H1 (cell line): ENCODE measurements around the gene TFAP2A. TPM values are rescaled to one million over a fixed set of nuclear protein-coding genes. Genes with fewer than 3 reads are reported as not detected.

ENCODE experiments used
- CTCF ChIA-PET: fragments of 300-600 bp; sonication (Branson Sonifier 250); formaldehyde crosslinking; loops from one replicate; lab custom pipeline; 2021; ENCODE audit not compliant: partially characterized antibody; lab: Charles Lee
- POLR2A ChIA-PET: fragments of 300-600 bp; sonication (Branson Sonifier 250); formaldehyde crosslinking; loops from one replicate; lab custom pipeline; 2021; ENCODE audit warnings: inconsistent platforms; ENCODE audit not compliant: partially characterized antibody; lab: Charles Lee
- DNase-seq, 2 experiments: peaks; one replicate each; pipeline versions ENCODE4 v3.0.0 to v3.0.0-alpha.2; 2010 to 2022; ENCODE audit warnings: low spot score in 2 of 2, low read depth in 1 of 2, mixed read lengths in 1 of 2
- FAIRE-seq: peaks from 2 replicates; lab custom pipeline; 2011; peaks lifted over from hg19 to GRCh38; lab: Jason Lieb, UNC
- H2AFZ ChIP-seq: 2 replicates; pipeline ENCODE4 v1.8.1; 2012; ENCODE audit warnings: low read length, inconsistent platforms
- H2AK5ac ChIP-seq: 2 replicates; pipeline ENCODE4 v1.6.1; 2013; ENCODE audit warnings: low read depth, low read length
- H2BK120ac ChIP-seq: replicated peaks from 2 replicates; pipeline ENCODE3; 2013; ENCODE audit warnings: low read depth, low read length, inconsistent platforms
- H2BK12ac ChIP-seq: 2 replicates; pipeline ENCODE4 v1.6.1; 2013; ENCODE audit warnings: low read depth, low read length
- H2BK15ac ChIP-seq: 2 replicates; pipeline ENCODE4 v1.6.1; 2013; ENCODE audit warnings: low read length
- H2BK20ac ChIP-seq: 2 replicates; pipeline ENCODE4 v1.6.1; 2013; ENCODE audit warnings: low read length
- H2BK5ac ChIP-seq: 2 replicates; pipeline ENCODE4 v1.6.1; 2013; ENCODE audit warnings: low read depth, low read length
- H3K14ac ChIP-seq: 2 replicates; pipeline ENCODE4 v1.6.1; 2013; ENCODE audit warnings: inconsistent platforms; ENCODE audit not compliant: insufficient read length
- H3K18ac ChIP-seq: 2 replicates; pipeline ENCODE4 v1.6.1; 2013; ENCODE audit warnings: low read length; ENCODE audit errors: extremely low read depth
- H3K23ac ChIP-seq: 2 replicates; pipeline ENCODE4 v1.6.1; 2013; ENCODE audit warnings: inconsistent platforms; ENCODE audit not compliant: insufficient read length
- H3K23me2 ChIP-seq: 2 replicates; pipeline ENCODE4 v1.6.1; 2013; ENCODE audit warnings: low read depth, low read length
- H3K27ac ChIP-seq: 2 replicates; pipeline ENCODE4 v1.6.1; 2011; ENCODE audit warnings: low read depth, low read length, inconsistent platforms
- H3K27me3 ChIP-seq, 4 experiments: replicated peaks in 1 of 4; 1 replicate in 1 of 4; 2 replicates in 3 of 4; pipeline versions ENCODE4 v1.6.1 to v1.8.1; 2011 to 2013; ENCODE audit warnings: low read length in 3 of 4, mild to moderate bottlenecking in 3 of 4, inconsistent platforms in 2 of 4, mixed read lengths in 2 of 4, moderate library complexity in 1 of 4; ENCODE audit not compliant: control insufficient read depth in 3 of 4, insufficient read depth in 3 of 4; ENCODE audit errors: extremely low read depth in 1 of 4
- H3K36me3 ChIP-seq, 4 experiments: 2 replicates each; pipeline versions ENCODE4 v1.6.1 to v1.8.1; 2011 to 2013; ENCODE audit warnings: mild to moderate bottlenecking in 4 of 4, low read length in 3 of 4, moderate library complexity in 2 of 4, control low read depth in 1 of 4, inconsistent platforms in 1 of 4; ENCODE audit not compliant: insufficient read depth in 4 of 4, control insufficient read depth in 2 of 4
- H3K4ac ChIP-seq: replicated peaks from 2 replicates; pipeline ENCODE3; 2013; ENCODE audit warnings: low read length, low read depth, mixed read lengths, inconsistent platforms; ENCODE audit not compliant: insufficient read length
- H3K4me1 ChIP-seq, 4 experiments: replicated peaks in 1 of 4; 1 replicate in 1 of 4; 2 replicates in 3 of 4; pipeline versions ENCODE4 v1.6.1 to v1.8.1; 2011 to 2013; ENCODE audit warnings: low read length in 3 of 4, inconsistent platforms in 2 of 4, mixed read lengths in 1 of 4; ENCODE audit not compliant: insufficient read depth in 4 of 4, control insufficient read depth in 3 of 4
- H3K4me2 ChIP-seq, 2 experiments: 2 replicates each; pipeline versions ENCODE4 v1.6.1 to v1.8.1; 2011 to 2013; ENCODE audit warnings: low read depth in 2 of 2, low read length in 2 of 2, control low read depth in 1 of 2, inconsistent platforms in 1 of 2, mild to moderate bottlenecking in 1 of 2; ENCODE audit not compliant: insufficient read depth in 1 of 2
- H3K4me3 ChIP-seq, 4 experiments: fragments of 200-600, 300-600 bp in 1 of 4; sonication (generic), shearing (Covaris generic), sonication (Bioruptor Twin) in 1 of 4; 2 replicates each; pipeline versions ENCODE4 v1.5.1 to v1.8.1; 2011 to 2016; ENCODE audit warnings: low read length in 4 of 4, low read depth in 3 of 4, control low read depth in 2 of 4, inconsistent platforms in 2 of 4, mild to moderate bottlenecking in 2 of 4, mixed read lengths in 1 of 4, moderate library complexity in 1 of 4; ENCODE audit not compliant: insufficient read depth in 2 of 4; ENCODE audit errors: extremely low read depth in 1 of 4
- H3K56ac ChIP-seq: replicated peaks from 2 replicates; pipeline ENCODE3; 2013; ENCODE audit warnings: low read depth, mild to moderate bottlenecking, mixed read lengths, low read length, inconsistent platforms; ENCODE audit not compliant: insufficient read length
- H3K79me1 ChIP-seq: 2 replicates; pipeline ENCODE4 v1.6.1; 2013; ENCODE audit warnings: low read depth, low read length, control low read depth
- H3K79me2 ChIP-seq, 2 experiments: 2 replicates each; pipeline versions ENCODE4 v1.6.1 to v1.8.1; 2012 to 2013; ENCODE audit warnings: low read length in 2 of 2, mild to moderate bottlenecking in 2 of 2, inconsistent platforms in 1 of 2; ENCODE audit not compliant: insufficient read depth in 2 of 2, control insufficient read depth in 1 of 2
- H3K9ac ChIP-seq, 4 experiments: replicated peaks in 1 of 4; 1 replicate in 1 of 4; 2 replicates in 3 of 4; pipeline versions ENCODE4 v1.6.1 to v1.8.1; 2011 to 2013; ENCODE audit warnings: low read depth in 3 of 4, low read length in 3 of 4, control low read depth in 2 of 4, mild to moderate bottlenecking in 2 of 4, moderate library complexity in 2 of 4, inconsistent platforms in 1 of 4; ENCODE audit errors: extremely low read depth in 1 of 4
- H3K9me3 ChIP-seq, 2 experiments: 2 replicates each; pipeline versions ENCODE4 v1.6.1 to v1.8.1; 2012 to 2013; ENCODE audit warnings: mild to moderate bottlenecking in 2 of 2, moderate library complexity in 2 of 2, control low read depth in 1 of 2, inconsistent platforms in 1 of 2, low read depth in 1 of 2, low read length in 1 of 2, mixed read lengths in 1 of 2; ENCODE audit not compliant: insufficient read depth in 2 of 2
- H4K20me1 ChIP-seq, 2 experiments: replicated peaks in 1 of 2; 2 replicates each; pipeline versions ENCODE3 to v1.8.1; 2011 to 2013; ENCODE audit warnings: inconsistent platforms in 2 of 2, low read length in 2 of 2, mild to moderate bottlenecking in 1 of 2; ENCODE audit not compliant: insufficient read depth in 2 of 2, control insufficient read depth in 1 of 2
- H4K5ac ChIP-seq: 2 replicates; pipeline ENCODE4 v1.6.1; 2013; ENCODE audit warnings: low read length, low read depth, mixed read lengths, inconsistent platforms; ENCODE audit not compliant: insufficient read length
- H4K8ac ChIP-seq: 2 replicates; pipeline ENCODE4 v1.8.0; 2013; ENCODE audit warnings: mild to moderate bottlenecking, moderate library complexity, low read length, inconsistent platforms; ENCODE audit not compliant: insufficient read depth; ENCODE audit errors: extremely low read depth
- H4K91ac ChIP-seq: replicated peaks from 2 replicates; pipeline ENCODE3; 2013; ENCODE audit warnings: low read length, mixed read lengths, inconsistent platforms; ENCODE audit not compliant: insufficient read length
- BCL11A ChIP-seq, 2 experiments: IDR thresholded peaks; one replicate each; pipeline ENCODE4 v1.6.1; 2011; ENCODE audit warnings: low read depth in 2 of 2, low read length in 2 of 2, mild to moderate bottlenecking in 2 of 2
- BRCA1 ChIP-seq: IDR thresholded peaks from 2 replicates; pipeline ENCODE4 v1.6.1; 2012; ENCODE audit warnings: low read depth, low read length, improper control_type of control experiment
- CHD1 ChIP-seq: IDR thresholded peaks from 2 replicates; pipeline ENCODE4 v1.6.1; 2012; ENCODE audit warnings: low read depth, low read length, improper control_type of control experiment
- CHD2 ChIP-seq: IDR thresholded peaks from 2 replicates; pipeline ENCODE4 v1.6.1; 2012; ENCODE audit warnings: low read length, improper control_type of control experiment
- GTF2F1 ChIP-seq: IDR thresholded peaks from 2 replicates; pipeline ENCODE4 v1.6.1; 2012; ENCODE audit warnings: low read depth, low read length, improper control_type of control experiment, borderline replicate concordance
- HDAC2 ChIP-seq, 2 experiments: fragments of 300-600 bp in 1 of 2; sonication (generic) in 1 of 2; IDR thresholded peaks; 2 replicates each; pipeline ENCODE4 v1.6.1; 2011 to 2012; ENCODE audit warnings: low read depth in 2 of 2, low read length in 2 of 2, mild to moderate bottlenecking in 2 of 2, moderate library complexity in 2 of 2, borderline replicate concordance in 1 of 2, inconsistent platforms in 1 of 2
- JUN ChIP-seq: IDR thresholded peaks from 2 replicates; pipeline ENCODE4 v1.6.1; 2011; ENCODE audit warnings: low read depth, mild to moderate bottlenecking, improper control_type of control experiment, low read length
- KDM4A ChIP-seq: IDR thresholded peaks from one replicate; pipeline ENCODE4 v1.7.1; 2012; ENCODE audit warnings: low read depth, mild to moderate bottlenecking, moderate library complexity, low read length, inconsistent platforms; ENCODE audit not compliant: severe bottlenecking
- NRF1 ChIP-seq: IDR thresholded peaks from 2 replicates; pipeline ENCODE4 v1.6.1; 2011; ENCODE audit warnings: mild to moderate bottlenecking, low read depth, low read length, improper control_type of control experiment
- PHF8 ChIP-seq: fragments of 200-600 bp; sonication (generic); conservative IDR thresholded peaks from 2 replicates; pipeline ENCODE4 v1.7.1; 2012; ENCODE audit warnings: low read depth, mild to moderate bottlenecking, inconsistent platforms, low read length, moderate library complexity
- POLR2AphosphoS5 ChIP-seq: IDR thresholded peaks from 2 replicates; pipeline ENCODE4 v1.6.1; 2011; ENCODE audit warnings: low read depth, low read length
- SAP30 ChIP-seq: fragments of 300-600 bp; sonication (generic); IDR thresholded peaks from 2 replicates; pipeline ENCODE4 v1.7.1; 2012; ENCODE audit warnings: low read length, moderate library complexity, mild to moderate bottlenecking, inconsistent platforms; ENCODE audit not compliant: insufficient read depth, insufficient replicate concordance
- SIN3A ChIP-seq, 2 experiments: IDR thresholded peaks in 1 of 2; conservative IDR thresholded peaks in 1 of 2; 2 replicates each; pipeline ENCODE4 v1.6.1; 2011 to 2012; ENCODE audit warnings: low read length in 2 of 2, improper control_type of control experiment in 1 of 2, low read depth in 1 of 2, mild to moderate bottlenecking in 1 of 2
- WGBS, 2 experiments: shearing (Covaris generic) in 1 of 2; methylation state at CpG; one replicate each; pipeline versions ENCODE4 v1.1.6 to v1.1.7; 2013 to 2015; ENCODE audit warnings: low lambda C conversion rate in 2 of 2, mixed read lengths in 2 of 2, inconsistent platforms in 1 of 2, low coverage in 1 of 2, missing lambda C conversion rate in 1 of 2; ENCODE audit not compliant: insufficient replicate concordance in 2 of 2, insufficient coverage in 1 of 2, insufficient read length in 1 of 2; ENCODE audit errors: extremely low coverage in 1 of 2, missing lambda C conversion rate in 1 of 2; 5-methylcytosine and 5-hydroxymethylcytosine counted together
- polyA plus RNA-seq, 7 experiments: library from polyadenylated mRNA; depleted of rRNA in 3 of 7; stranded (reverse) in 5 of 7; unstranded in 2 of 7; fragments of >200 nt in 5 of 7; fragments of 200-250 nt in 2 of 7; gene quantifications; 1 replicate in 5 of 7; 2 replicates in 1 of 7; 4 replicates in 1 of 7; pipeline versions ENCODE4 v1.2.1 to v1.2.3, GENCODE V29; 2011 to 2013; ENCODE audit warnings: missing spikeins in 2 of 7, mixed read lengths in 2 of 7
- total RNA-seq: library from RNA; stranded (reverse); fragmentation: NEBNext Ultra II Directional; extraction: Animal tissue kit (Norgen Biotek cat#: 25700); gene quantifications from 2 replicates; pipeline ENCODE4 v1.2.1, GENCODE V29; 2021

Gene TFAP2A
- total and polyA plus RNA-seq, 2 of the 8 experiments (the other 6 are each of a cell fraction or from before 2014, with no cell fraction given): 0.23 TPM; not detected in 1

GRCh38 chr6:10373642-10374359 is 41.1 kb downstream of the TFAP2A start:
- DNase-seq (no peak), FAIRE-seq (no peak)
- H2BK12ac ChIP-seq: no peak overlapping the region
- no peak overlapping the region for H2BK20ac ChIP-seq
- H3K27ac ChIP-seq: no peak overlapping the region
- no peak overlapping the region for H3K4me3 ChIP-seq
- H4K20me1 ChIP-seq: no peaks in the 10 kb centered on the region
- no peaks in the 10 kb centered on the region for H3K79me2 ChIP-seq
- H2BK120ac ChIP-seq: no peak overlapping the region
- H2BK15ac ChIP-seq: no peak overlapping the region
- H3K79me1 ChIP-seq: no peaks in the 10 kb centered on the region
- no peak overlapping the region for H4K91ac ChIP-seq
- no peak overlapping the region for H3K18ac ChIP-seq
- H3K23ac ChIP-seq: no peak overlapping the region
- H3K23me2 ChIP-seq: no peaks in the 10 kb centered on the region
- H2AK5ac ChIP-seq: no peak overlapping the region
- H3K4ac ChIP-seq: no peak overlapping the region
- H3K36me3 ChIP-seq: no peaks in the 10 kb centered on the region
- H2AFZ ChIP-seq: no peak overlapping the region
- no peak overlapping the region for H4K5ac ChIP-seq
- peaks cover 0 to 6% (median 2%) of the 10 kb centered on the region in 4 experiments; a peak in 3 of 7 replicates for H3K27me3 ChIP-seq
- H2BK5ac ChIP-seq: no peak overlapping the region
- no peaks in the 10 kb centered on the region for H3K9me3 ChIP-seq
- CTCF ChIA-PET: interaction anchor here (0.8 to 1.3 kb wide), 2 partner anchors 41 to 117 kb away, joined by 3 read pairs; partner anchors contain the start of gene TFAP2A
- WGBS, 2 experiments: 94% methylated on average over 3 of the region's 3 CpGs; no CpG with 5 or more reads in 1 of the 2 experiments
- H3K9ac ChIP-seq: no peak overlapping the region
- no peak overlapping the region for H4K8ac ChIP-seq
- no peak overlapping the region for H3K14ac ChIP-seq
- H3K56ac ChIP-seq: no peak overlapping the region
- H3K4me1 ChIP-seq: peaks cover 0 to 2% (median 0%) of the 10 kb centered on the region in 4 experiments; a peak in 1 of 7 replicates
- no peak overlapping the region for H3K4me2 ChIP-seq
- POLR2A ChIA-PET: no interaction called here
- TF ChIP-seq SAP30 (no peak), NRF1 (no peak), SIN3A (conservative IDR thresholded peaks at IDR 0.05 in 1 of 2, IDR thresholded peaks at IDR 0.05 in 1 of 2; ENCODE audit: low read depth in 1 of 2, low read length in 2 of 2) (no peak), JUN (no peak), CHD2 (no peak), GTF2F1 (no peak), BCL11A (IDR thresholded peaks at IDR 0.05; ENCODE audit: low read depth in 2 of 2, low read length in 2 of 2) (no peak), KDM4A (no peak), POLR2AphosphoS5 (no peak), HDAC2 (IDR thresholded peaks at IDR 0.05; ENCODE audit: borderline replicate concordance in 1 of 2, low read depth in 2 of 2, low read length in 2 of 2) (no peak), BRCA1 (no peak), PHF8 (no peak), CHD1 (no peak)
